GM13977 (cell line): ENCODE data around the gene ZFTA.

Experiments
- DNase-seq: peaks from one replicate; pipeline ENCODE4 v3.0.0; 2012; ENCODE audit warnings: low spot score
- in situ Hi-C: fragments of 300-500 bp; cut with MboI; formaldehyde crosslinking; loops from one replicate; pipeline ENCODE4 v1.12.0; 2022; ENCODE audit warnings: low sequenced_read_pairs, low pct_unique_long_range_greater_than_20kb, mixed read lengths, inconsistent platforms; ENCODE audit not compliant: unreplicated experiment
- TF ChIP-seq, protein P1 (sequence below): IDR thresholded peaks from 2 replicates; pipeline ENCODE4 v1.5.1; 2012; ENCODE audit warnings: mild to moderate bottlenecking, control low read depth; ENCODE audit not compliant: insufficient read depth; ENCODE audit errors: extremely low read depth, missing control alignments

The ZFTA gene

GRCh38 chr11:63795066-63795465 lies 26.5 kb upstream of the ZFTA start:
- in situ Hi-C loops = loop anchor here (25.0 kb wide), 1 partner anchor 342 kb away; no protein-coding TSS in a partner anchor
- DNase-seq = no peak
- TF ChIP-seq, protein P1, sequence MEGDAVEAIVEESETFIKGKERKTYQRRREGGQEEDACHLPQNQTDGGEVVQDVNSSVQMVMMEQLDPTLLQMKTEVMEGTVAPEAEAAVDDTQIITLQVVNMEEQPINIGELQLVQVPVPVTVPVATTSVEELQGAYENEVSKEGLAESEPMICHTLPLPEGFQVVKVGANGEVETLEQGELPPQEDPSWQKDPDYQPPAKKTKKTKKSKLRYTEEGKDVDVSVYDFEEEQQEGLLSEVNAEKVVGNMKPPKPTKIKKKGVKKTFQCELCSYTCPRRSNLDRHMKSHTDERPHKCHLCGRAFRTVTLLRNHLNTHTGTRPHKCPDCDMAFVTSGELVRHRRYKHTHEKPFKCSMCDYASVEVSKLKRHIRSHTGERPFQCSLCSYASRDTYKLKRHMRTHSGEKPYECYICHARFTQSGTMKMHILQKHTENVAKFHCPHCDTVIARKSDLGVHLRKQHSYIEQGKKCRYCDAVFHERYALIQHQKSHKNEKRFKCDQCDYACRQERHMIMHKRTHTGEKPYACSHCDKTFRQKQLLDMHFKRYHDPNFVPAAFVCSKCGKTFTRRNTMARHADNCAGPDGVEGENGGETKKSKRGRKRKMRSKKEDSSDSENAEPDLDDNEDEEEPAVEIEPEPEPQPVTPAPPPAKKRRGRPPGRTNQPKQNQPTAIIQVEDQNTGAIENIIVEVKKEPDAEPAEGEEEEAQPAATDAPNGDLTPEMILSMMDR = no peak

DNA sequence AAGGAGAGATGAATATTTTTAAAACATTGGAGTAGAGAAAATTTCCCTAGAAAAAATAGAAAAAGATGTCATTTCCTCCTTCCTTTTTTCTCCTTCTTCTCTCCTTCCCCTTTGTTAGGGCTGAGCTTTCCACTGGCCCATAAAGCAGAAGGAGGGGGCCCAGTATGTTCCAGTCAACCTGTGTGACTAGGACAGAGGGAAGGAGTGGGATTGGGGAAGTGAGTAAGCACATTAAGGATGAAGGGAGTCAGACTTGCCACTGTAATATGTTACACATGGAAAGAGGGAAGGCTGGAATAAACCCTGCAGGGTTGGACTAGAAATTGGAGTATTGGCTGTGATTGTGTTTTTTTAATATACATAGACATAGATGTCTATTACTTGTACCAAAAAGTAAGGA lies 24.6 kb upstream of the ZFTA start:
- in situ Hi-C loops = loop anchor here (25.0 kb wide), 1 partner anchor 344 kb away; no protein-coding TSS in a partner anchor
- TF ChIP-seq, protein P1 = no peak

GRCh38 chr11:63791495-63792167 lies 23.1 kb upstream of the ZFTA start:
- TF ChIP-seq, protein P1 = no peak
- in situ Hi-C loops = loop anchor here (25.0 kb wide), 1 partner anchor 346 kb away; no protein-coding TSS in a partner anchor
- DNase-seq = no peak

More for the DNA sequence above, 24.6 kb upstream of the ZFTA start:
- no peak for DNase-seq

DNA sequence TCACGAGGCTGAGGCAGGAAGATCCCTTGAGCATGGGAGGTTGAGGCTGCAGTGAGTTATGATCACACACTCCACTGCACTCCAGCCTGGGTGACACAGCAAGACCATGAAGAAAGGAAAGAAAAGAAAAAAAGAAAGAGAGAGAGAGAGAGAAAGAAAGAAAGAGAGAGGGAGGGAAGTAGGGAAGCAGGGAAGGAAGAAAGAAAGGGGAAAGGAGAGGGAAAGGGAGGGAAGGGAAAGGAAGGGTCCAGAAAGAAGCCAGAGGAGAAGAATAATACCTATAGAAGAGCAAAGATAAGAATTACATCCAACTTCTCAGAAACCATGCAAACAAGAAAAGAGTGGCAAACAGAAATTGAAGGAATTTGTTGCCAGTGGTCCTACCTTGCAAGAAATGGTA lies 17.2 kb upstream of the ZFTA start:
- in situ Hi-C loops = loop anchor here (25.0 kb wide), 1 partner anchor 351 kb away; no protein-coding TSS in a partner anchor
- TF ChIP-seq, protein P1 = no peak
- DNase-seq = no peak

GRCh38 chr11:63783925-63784592 lies 15.5 kb upstream of the ZFTA start:
- TF ChIP-seq, protein P1 = no peak
- in situ Hi-C loops = loop anchor here (25.0 kb wide), 1 partner anchor 353 kb away; no protein-coding TSS in a partner anchor
- no peak for DNase-seq

- DNase-seq = no peak
- in situ Hi-C loops = loop anchor here (25.0 kb wide), 1 partner anchor 355 kb away; no protein-coding TSS in a partner anchor
- TF ChIP-seq, protein P1 = no peak
Observed at GRCh38 chr11:63782749-63783148, 14.2 kb upstream of the ZFTA start.
